ENCODE data around the gene PDE6G.
"Not testable (repeated sequence)": the region's sequence is repeated elsewhere in the genome, so short reads cannot be mapped to it uniquely, and the experiment has no call there.

PDE6G gene

GRCh38 chr17:81687770-81688541 lies 31.6 kb upstream of the PDE6G start:
- DNase-seq (ENCODE audit: low read depth, low spot score) = no peak

DNA sequence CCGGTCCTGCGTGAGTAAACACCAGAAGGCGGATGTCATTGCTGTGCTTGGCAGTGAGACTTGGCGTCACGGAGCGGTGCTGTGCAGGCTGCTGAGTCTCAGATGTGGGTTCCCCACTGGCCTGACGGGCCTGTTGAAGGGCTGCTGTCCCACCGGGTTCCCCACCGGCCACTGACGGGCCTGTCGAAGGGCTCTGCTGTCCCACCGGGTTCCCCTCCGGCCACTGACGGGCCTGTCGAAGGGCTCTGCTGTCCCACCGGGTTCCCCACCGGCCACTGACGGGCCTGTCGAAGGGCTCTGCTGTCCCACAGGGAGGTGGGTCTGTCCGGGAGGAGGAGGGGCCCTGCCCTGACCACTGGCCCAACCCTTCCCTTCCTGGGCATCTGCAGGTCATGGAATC lies 30.3 kb upstream of the PDE6G start:
- DNase-seq (ENCODE audit: low read depth, low spot score) = no peak

GRCh38 chr17:81685108-81685507 lies 28.8 kb upstream of the PDE6G start:
- no peak for DNase-seq (ENCODE audit: low read depth, low spot score)

DNA sequence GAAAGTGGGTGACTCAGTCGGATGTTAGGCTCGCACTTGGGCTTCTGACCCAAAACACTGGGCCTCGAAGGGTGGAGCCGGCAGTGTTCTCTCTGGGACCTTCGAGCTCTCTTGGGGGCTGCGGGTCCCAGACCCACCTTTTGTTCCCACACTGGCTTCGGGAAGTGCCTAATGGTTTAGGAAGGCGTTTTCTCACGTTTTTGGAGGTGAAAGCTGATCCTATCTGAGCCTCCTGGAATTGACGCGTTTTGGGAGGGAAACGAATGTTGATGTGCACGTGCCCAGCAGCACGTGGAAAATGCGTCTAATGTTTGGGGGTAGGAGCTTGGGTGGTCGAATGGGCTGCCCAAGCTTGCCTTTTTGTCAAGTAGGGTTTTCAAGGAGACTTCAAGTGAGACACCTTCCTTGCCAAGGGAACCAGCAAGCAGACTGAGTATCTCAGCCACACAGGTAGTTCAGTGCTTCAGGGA lies 28.1 kb upstream of the PDE6G start:
- no peak for DNase-seq (ENCODE audit: low read depth, low spot score)

DNA sequence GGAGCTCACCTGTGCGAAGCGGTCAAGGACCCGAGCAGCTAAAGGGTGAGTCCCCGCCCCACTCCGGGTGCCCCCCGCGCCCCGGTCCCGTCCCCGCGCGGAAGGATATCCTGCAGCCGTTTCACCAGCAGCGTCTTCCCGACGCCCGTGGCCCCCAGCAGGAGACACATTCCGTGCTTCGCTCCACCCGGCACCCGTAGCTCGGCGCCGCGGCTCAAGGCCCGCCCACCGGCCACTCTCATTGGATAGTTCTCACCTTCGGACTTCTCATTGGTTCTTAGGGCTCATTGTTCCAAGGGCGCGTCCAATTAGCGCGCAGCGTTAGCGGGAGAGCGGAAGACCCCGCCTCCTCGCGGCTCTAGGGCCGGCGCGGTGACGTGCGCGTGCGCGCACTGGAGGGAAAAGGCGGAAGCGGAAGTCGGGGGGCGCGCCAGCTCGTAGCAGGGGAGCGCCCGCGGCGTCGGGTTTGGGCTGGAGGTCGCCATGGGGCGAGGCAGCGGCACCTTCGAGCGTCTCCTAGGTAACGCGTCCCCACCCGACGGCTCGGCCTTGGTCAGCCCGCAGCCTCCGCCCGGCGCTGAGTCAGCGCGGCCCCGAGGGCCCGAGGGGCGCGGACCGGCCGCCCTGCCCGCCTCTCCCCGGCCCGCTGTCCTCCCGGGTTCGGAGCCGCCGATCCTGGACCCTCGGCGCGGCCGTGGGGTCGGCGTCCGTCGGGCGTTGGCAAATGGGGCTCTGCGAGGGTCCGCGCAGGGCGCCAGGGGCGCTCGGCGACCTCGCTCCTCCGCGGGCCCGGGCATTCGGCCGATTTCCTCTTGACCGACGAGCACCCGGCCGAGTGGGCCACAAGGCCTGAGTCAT lies 27.5 kb upstream of the PDE6G start, which contains the start of the genes ARL16 and HGS:
ARL16 (minus strand) TSS at position 214 of the 858 bp plus-strand sequence; CDS start at position 170, 44 bp downstream.
HGS (plus strand) TSS at position 428 of the 858 bp plus-strand sequence; CDS start at position 484, 56 bp downstream.
- DNase-seq (ENCODE audit: low read depth, low spot score) = peak; percentile 85

GRCh38 chr17:81683208-81683583 lies 26.9 kb upstream of the PDE6G start:
- no peak for DNase-seq (ENCODE audit: low read depth, low spot score)

GRCh38 chr17:81682565-81683207 lies 26.3 kb upstream of the PDE6G start:
- no peak for DNase-seq (ENCODE audit: low read depth, low spot score)

GRCh38 chr17:81681672-81682071 lies 25.3 kb upstream of the PDE6G start:
- DNase-seq (ENCODE audit: low read depth, low spot score) = no peak

DNA sequence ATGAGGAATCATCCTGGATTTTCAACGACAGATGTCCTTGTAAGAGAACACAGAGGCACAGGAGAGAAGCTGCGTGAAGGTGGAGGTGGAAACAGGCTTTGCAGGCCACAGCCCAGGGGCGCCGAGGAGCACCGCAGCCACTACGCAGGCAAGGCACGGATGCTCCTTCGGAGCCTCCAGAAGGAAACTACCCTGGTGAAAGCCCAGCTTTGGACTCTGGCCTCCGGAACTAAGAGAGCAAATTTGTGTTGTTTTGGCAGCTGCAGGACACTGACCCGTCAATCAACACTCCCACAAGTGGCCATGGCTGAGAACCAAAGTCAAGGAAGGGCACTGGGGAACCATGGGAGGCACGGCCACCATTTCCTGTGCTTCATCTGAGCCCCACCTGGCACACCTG lies 23.8 kb upstream of the PDE6G start:
- DNase-seq (ENCODE audit: low read depth, low spot score) = no peak

DNA sequence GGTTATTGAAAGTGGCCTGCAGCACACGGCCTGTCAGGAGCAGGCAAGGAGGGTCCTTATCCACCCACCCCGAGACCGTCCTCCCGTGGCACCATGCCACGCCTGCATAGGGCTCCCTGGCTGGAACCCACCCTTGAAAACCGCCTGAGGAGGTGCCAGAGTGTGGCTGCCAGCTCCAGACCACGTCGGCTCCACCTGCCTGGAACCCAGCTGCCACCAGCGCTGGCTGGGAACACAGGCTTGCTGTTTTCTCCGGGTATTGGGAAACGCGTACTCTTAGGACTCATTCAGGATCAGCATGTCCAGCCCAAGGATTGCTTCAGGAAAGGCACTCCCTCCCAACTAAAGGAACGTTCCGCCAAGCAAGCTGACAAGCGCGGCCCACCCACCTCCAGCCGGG lies 20.6 kb upstream of the PDE6G start:
- no peak for DNase-seq (ENCODE audit: low read depth, low spot score)

- DNase-seq (ENCODE audit: low read depth, low spot score) = not testable (repeated sequence)
These were observed 19.3 kb upstream of the PDE6G start for GRCh38 chr17:81675515-81676221.

DNA sequence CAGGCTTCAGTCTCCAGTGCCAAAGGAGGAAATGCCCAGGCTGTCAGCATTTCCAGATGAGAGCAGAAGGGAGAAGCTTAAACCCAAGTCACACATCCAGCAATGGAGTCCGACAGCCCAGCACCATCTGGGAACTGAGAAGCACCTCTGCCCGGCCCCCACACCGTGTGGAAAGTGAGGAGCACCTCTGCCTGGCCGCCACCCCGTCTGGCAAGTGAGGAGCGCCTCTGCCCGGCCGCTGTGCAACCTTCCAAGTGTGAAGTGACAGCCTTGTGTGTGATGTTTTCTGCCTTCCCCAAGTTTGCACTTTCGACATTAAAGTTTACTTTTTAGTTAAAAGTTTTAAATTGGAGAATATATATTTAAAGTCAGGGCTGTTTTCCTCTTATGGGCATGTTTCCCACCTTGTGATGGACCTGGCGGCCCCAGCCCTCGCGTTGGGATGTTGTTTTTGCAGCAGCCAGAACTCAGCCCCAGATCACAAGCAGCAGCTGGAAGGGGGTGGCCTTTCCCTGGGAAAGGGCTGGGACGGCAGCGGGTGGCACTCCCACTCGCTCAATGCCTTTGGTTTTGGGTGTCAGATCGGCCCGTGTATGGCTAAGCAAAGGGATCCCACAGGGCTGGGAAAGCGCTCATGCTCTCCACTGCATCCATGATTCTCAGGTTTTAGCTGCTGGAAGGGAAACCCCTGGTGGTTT lies 17.4 kb upstream of the PDE6G start:
- DNase-seq (ENCODE audit: low read depth, low spot score) = no peak

- no peak for DNase-seq (ENCODE audit: low read depth, low spot score)
These were observed 16.6 kb upstream of the PDE6G start for GRCh38 chr17:81672954-81673353.

- DNase-seq (ENCODE audit: low read depth, low spot score) = no peak
These were observed 16.2 kb upstream of the PDE6G start for GRCh38 chr17:81672504-81672903.

GRCh38 chr17:81667754-81668153 lies 11.4 kb upstream of the PDE6G start:
- no peak for DNase-seq (ENCODE audit: low read depth, low spot score)

DNA sequence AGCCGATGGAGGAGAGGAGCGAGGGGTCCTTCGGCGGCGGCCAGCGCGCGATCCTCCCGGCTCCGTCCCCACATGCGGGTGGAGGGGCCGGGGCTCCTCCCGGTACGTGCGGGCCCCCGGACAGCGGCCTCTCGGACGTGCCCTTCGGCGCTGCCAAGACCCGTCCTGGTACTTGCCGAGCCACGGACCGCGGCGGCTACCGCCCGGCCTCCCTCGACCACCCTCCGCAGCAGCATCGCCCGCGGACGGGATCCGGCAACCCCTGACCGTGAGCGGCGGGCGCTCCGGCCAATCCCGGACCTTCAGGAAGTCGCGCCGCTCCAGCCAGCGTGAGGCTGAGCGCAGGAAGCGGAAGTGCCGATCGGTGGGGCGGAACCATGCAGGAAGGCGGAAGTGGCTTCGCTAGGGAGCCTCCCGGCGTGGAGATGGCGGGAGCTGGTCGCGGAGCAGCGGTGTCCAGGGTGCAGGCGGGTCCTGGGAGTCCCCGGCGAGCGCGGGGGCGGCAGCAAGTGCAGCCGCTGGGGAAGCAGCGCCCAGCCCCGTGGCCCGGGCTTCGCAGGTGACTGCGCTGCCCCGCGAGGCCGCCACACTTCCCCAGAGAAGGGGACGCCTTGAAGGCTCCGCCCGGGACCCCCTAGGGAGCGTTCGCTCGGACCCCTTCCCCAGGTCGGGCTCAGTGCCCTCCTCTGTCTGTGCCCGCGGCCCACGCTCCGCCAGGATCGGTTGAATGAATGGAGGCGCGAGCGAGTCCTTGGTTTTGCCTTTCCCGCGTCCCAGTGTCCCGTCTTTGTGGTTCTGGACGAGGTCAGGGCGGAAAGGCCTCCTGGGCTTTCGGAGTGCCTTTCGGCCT lies 10.2 kb upstream of the PDE6G start, which contains the start of the genes CCDC137 and OXLD1:
CCDC137 (plus strand) TSS at position 396 of the 850 bp plus-strand sequence; CDS start at position 426, 30 bp downstream.
OXLD1 (minus strand) TSS at position 264 of the 850 bp plus-strand sequence; CDS start at position 236, 28 bp downstream.
- DNase-seq (ENCODE audit: low read depth, low spot score) = peak; percentile 83

- no peak for DNase-seq (ENCODE audit: low read depth, low spot score)
These were observed 9.7 kb upstream of the PDE6G start for GRCh38 chr17:81666092-81666341.

DNA sequence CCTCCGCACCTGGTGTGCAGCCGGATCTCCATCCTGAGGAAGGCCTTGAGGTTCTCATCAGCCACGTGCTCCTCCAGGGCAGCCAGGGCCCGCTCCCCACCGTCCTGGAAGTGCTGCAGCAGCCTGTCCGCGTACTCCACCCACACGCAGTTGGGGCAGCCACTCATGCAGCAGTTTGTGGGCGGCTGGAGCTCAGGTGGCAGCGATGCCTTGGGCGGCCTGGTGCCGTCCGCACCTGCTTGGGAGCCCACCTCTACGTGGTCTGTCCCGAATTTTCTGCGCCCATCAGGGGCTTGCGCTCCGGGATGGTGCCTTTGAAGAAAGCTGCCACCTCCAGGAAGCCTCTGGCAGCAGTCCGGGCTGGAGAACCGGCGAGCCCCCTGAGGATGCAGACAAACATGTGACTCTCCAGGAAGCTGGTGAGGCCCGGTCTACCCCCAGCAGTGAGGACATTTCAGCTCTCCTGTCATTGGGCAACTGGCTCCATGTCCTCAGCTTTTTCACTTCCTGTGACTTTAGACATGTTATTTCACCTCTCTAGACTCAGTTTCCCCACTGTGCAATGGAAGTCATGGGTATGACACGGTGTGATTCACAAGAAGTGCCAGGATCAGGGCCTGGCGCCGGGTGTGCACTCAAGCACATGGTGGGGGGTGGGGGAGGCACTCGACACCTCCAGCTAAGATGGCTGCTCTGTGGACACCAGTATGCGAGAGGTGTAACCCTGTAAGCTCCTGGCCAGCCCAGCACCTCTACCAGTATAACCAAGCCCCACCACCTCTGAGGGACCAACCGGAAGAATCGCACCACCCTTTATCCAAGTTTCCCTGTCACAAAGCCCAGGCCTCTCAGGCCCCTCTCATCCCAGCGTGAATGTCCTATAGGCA lies 9.1 kb upstream of the PDE6G start:
- no peak for DNase-seq (ENCODE audit: low read depth, low spot score)

- DNase-seq (ENCODE audit: low read depth, low spot score) = no peak
These were observed 7.7 kb upstream of the PDE6G start for GRCh38 chr17:81664051-81664470.
